Measurements from ENCODE around the gene DNAH3. TPM values are rescaled to one million over a fixed set of nuclear protein-coding genes. Genes with fewer than 3 reads are reported as not detected.

The DNAH3 gene
- total and polyA plus RNA-seq, 2 of the 13 experiments (the other 11 are each of a cell fraction or from before 2014, with no cell fraction given), result 0.07 to 0.08 TPM

DNA sequence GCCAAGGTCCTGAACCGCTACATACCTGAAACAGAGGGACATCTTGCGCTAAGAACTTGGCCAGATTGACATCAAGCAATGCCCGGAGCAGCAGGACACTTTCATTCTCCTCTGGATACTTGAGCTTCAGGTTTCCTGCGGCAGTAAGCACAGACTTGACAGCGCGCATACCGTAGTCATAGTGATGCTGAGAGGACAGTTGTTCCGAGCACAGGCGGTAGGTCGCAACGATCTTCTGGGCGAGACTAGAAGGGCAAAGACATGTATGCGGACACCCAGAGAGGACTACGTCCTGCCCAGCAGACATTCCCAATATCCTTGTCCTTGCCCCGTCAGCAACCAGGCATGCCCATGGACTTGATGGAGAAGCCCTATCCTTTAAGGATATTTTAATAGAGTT, 112.9 kb downstream of the DNAH3 start:
- no peak for FAIRE-seq
- WGBS (ENCODE audit: low lambda C conversion rate), result 81% methylated on average over 15 of the region's 15 CpGs
- H3K36me3 ChIP-seq (replicated peaks in 1 of 2; ENCODE audit: control insufficient read depth in 1 of 2, insufficient read depth in 2 of 2, low read length in 2 of 2), result no peaks in the 10 kb centered on the region
- no TSS peak for BruUV-seq (replicated peaks)
- no peak for TF ChIP-seq NR2F2 (IDR thresholded peaks at IDR 0.05; ENCODE audit: borderline replicate concordance, low read depth)
- no peak for TF ChIP-seq EEA1 (CRISPR knock-in tag; IDR thresholded peaks at IDR 0.05; ENCODE audit: borderline replicate concordance)
- no peak for TF ChIP-seq ZNF446 (CRISPR knock-in tag; IDR thresholded peaks at IDR 0.05)
- no peak overlapping the region for H3K27ac ChIP-seq (ENCODE audit: extremely low read length, insufficient read depth, low read length)
- peaks cover 0 to 22% of the 10 kb centered on the region in 2 experiments for H3K27me3 ChIP-seq (ENCODE audit: control insufficient read depth in 1 of 2, insufficient read depth in 2 of 2, low read length in 2 of 2)
- H4K20me1 ChIP-seq (ENCODE audit: insufficient read depth, low read length), result no peaks in the 10 kb centered on the region
- intact Hi-C loops (cut with micrococcal nuclease; ENCODE audit: unreplicated experiment), result no loop called here
- no peak for ATAC-seq
- no peaks in the 10 kb centered on the region for H3K9me3 ChIP-seq (ENCODE audit: low read length)
- no peaks in the 10 kb centered on the region for H3K79me2 ChIP-seq (ENCODE audit: insufficient read depth, low read length)
- POLR2A ChIA-PET, result no interaction called here
- H3K4me3 ChIP-seq (replicated peaks in 1 of 3; ENCODE audit: insufficient read depth in 1 of 3, low read depth in 2 of 3, low read length in 3 of 3), result no peak overlapping the region
- CTCF ChIA-PET (ENCODE audit: low intra/inter-chr PET ratio, low total read pairs), result no interaction called here
- no peak overlapping the region for H3K4me2 ChIP-seq (ENCODE audit: low read depth, low read length)
- in situ Hi-C loops (cut with HindIII; ENCODE audit: extremely low pct_ligation_motif_present, low pct_unique_long_range_greater_than_20kb), result no loop called here
- H3K4me1 ChIP-seq (ENCODE audit: insufficient read depth, low read length), result peaks cover 5% of the 10 kb centered on the region
- no peak overlapping the region for H2AFZ ChIP-seq (ENCODE audit: low read length)
- H3K9ac ChIP-seq (ENCODE audit: insufficient read depth, low read depth, low read length), result no peak overlapping the region
- DNase-seq (ENCODE audit: low spot score), result no peak

GRCh38 chr16:21037168-21037567, 113.5 kb downstream of the DNAH3 start:
- peaks cover 0 to 23% of the 10 kb centered on the region in 2 experiments for H3K27me3 ChIP-seq (ENCODE audit: control insufficient read depth in 1 of 2, insufficient read depth in 2 of 2, low read length in 2 of 2)
- no peaks in the 10 kb centered on the region for H3K9me3 ChIP-seq (ENCODE audit: low read length)
- DNase-seq (ENCODE audit: low spot score) (no peak), FAIRE-seq (no peak), ATAC-seq (no peak)
- H3K4me1 ChIP-seq (ENCODE audit: insufficient read depth, low read length), result peaks cover 5% of the 10 kb centered on the region
- 8% methylated on average over 4 of the region's 4 CpGs for WGBS (ENCODE audit: low lambda C conversion rate)
- BruUV-seq (replicated peaks), result no TSS peak
- no peak overlapping the region for H3K4me2 ChIP-seq (ENCODE audit: low read depth, low read length)
- no peak overlapping the region for H2AFZ ChIP-seq (ENCODE audit: low read length)
- no peak for TF ChIP-seq SP1 (IDR thresholded peaks at IDR 0.05)
- no peak for TF ChIP-seq SP1 (CRISPR knock-in tag; IDR thresholded peaks at IDR 0.05)
- TF ChIP-seq ZNF768 (CRISPR knock-in tag; IDR thresholded peaks at IDR 0.05), result no peak
- TF ChIP-seq SRF (IDR thresholded peaks at IDR 0.05; ENCODE audit: low read depth, low read length), result no peak
- TF ChIP-seq KLF9 (CRISPR knock-in tag; IDR thresholded peaks at IDR 0.05; ENCODE audit: low read depth), result no peak
- TF ChIP-seq MAFK (conservative IDR thresholded peaks at IDR 0.05 in 1 of 2, IDR thresholded peaks at IDR 0.05 in 1 of 2; ENCODE audit: low read length in 2 of 2), result peak; percentile 44 to 57; a peak in 2 of 4 replicates
- TF ChIP-seq, protein P1, sequence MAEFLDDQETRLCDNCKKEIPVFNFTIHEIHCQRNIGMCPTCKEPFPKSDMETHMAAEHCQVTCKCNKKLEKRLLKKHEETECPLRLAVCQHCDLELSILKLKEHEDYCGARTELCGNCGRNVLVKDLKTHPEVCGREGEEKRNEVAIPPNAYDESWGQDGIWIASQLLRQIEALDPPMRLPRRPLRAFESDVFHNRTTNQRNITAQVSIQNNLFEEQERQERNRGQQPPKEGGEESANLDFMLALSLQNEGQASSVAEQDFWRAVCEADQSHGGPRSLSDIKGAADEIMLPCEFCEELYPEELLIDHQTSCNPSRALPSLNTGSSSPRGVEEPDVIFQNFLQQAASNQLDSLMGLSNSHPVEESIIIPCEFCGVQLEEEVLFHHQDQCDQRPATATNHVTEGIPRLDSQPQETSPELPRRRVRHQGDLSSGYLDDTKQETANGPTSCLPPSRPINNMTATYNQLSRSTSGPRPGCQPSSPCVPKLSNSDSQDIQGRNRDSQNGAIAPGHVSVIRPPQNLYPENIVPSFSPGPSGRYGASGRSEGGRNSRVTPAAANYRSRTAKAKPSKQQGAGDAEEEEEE (CRISPR knock-in tag; IDR thresholded peaks at IDR 0.05; ENCODE audit: borderline replicate concordance), result no peak
- no peak for TF ChIP-seq ZNF44 (CRISPR knock-in tag; IDR thresholded peaks at IDR 0.05)
- no peaks in the 10 kb centered on the region for H4K20me1 ChIP-seq (ENCODE audit: insufficient read depth, low read length)
- H3K4me3 ChIP-seq (replicated peaks in 1 of 3; ENCODE audit: insufficient read depth in 1 of 3, low read depth in 2 of 3, low read length in 3 of 3), result no peak overlapping the region
- no peaks in the 10 kb centered on the region for H3K36me3 ChIP-seq (replicated peaks in 1 of 2; ENCODE audit: control insufficient read depth in 1 of 2, insufficient read depth in 2 of 2, low read length in 2 of 2)
- no peaks in the 10 kb centered on the region for H3K79me2 ChIP-seq (ENCODE audit: insufficient read depth, low read length)
- no peak overlapping the region for H3K27ac ChIP-seq (ENCODE audit: extremely low read length, insufficient read depth, low read length)
- intact Hi-C loops (cut with micrococcal nuclease; ENCODE audit: unreplicated experiment), result no loop called here
- POLR2A ChIA-PET, result no interaction called here
- CTCF ChIA-PET (ENCODE audit: low intra/inter-chr PET ratio, low total read pairs), result no interaction called here
- no peak overlapping the region for H3K9ac ChIP-seq (ENCODE audit: insufficient read depth, low read depth, low read length)
- in situ Hi-C loops (cut with HindIII; ENCODE audit: extremely low pct_ligation_motif_present, low pct_unique_long_range_greater_than_20kb), result no loop called here

Data from HepG2 (cell line).